Tibial nerve (tissue), 3 donors: ENCODE data around the gene OR51E2.
"Not testable (repeated sequence)": the region's sequence is repeated elsewhere in the genome, so short reads cannot be mapped to it uniquely, and the experiment has no call there.

ENCODE experiments used
- CTCF ChIP-seq, 5 experiments: fragments of 200-600 bp in 3 of 5; fragments of 450-650 bp in 2 of 5; sonication (generic) in 3 of 5; IDR thresholded peaks; one replicate each; pipeline ENCODE4 v1.5.1; 2016 to 2019; ENCODE audit warnings: antibody characterized with exemption in 5 of 5, mild to moderate bottlenecking in 3 of 5, moderate library complexity in 2 of 5
- POLR2A ChIP-seq, 2 donors: fragments of 450-650 bp; IDR thresholded peaks; one replicate each; pipeline ENCODE4 v1.6.1; 2017; ENCODE audit warnings: antibody characterized with exemption in 2 of 2, mild to moderate bottlenecking in 2 of 2, moderate library complexity in 2 of 2

GRCh38 chr11:4722616-4723534 lies 25.2 kb upstream of the OR51E2 start:
- TF ChIP-seq CTCF, POLR2A (IDR thresholded peaks at IDR 0.05): not testable (repeated sequence)
